Thoracic aorta (tissue), 2 donors: ENCODE results near the gene ZNF571. TPM values are rescaled to one million over a fixed set of nuclear protein-coding genes. Genes with fewer than 3 reads are reported as not detected.

Experiments used
- ATAC-seq: fragments of 150-250 bp; one replicate; pipeline ENCODE4 v1.8.0; 2017; ENCODE audit warnings: low read depth; ENCODE audit not compliant: insufficient number of reproducible peaks, low FRiP score
- DNase-seq: peaks from one replicate; pipeline ENCODE4 v3.0.0-alpha.2; 2020; ENCODE audit warnings: low spot score
- H3K27ac ChIP-seq, 2 donors: fragments of 200-600 bp; sonication (generic); 1 replicate in 1 of 2; 2 replicates in 1 of 2; pipeline ENCODE4 v1.5.1; 2016; ENCODE audit warnings: mild to moderate bottlenecking in 2 of 2, moderate library complexity in 2 of 2
- H3K27me3 ChIP-seq: fragments of 200-600 bp; sonication (generic); replicated peaks from 2 replicates; pipeline ENCODE4 v1.6.0; 2016; ENCODE audit warnings: mild to moderate bottlenecking; ENCODE audit not compliant: insufficient read depth
- H3K36me3 ChIP-seq: fragments of 200-600 bp; sonication (generic); one replicate; pipeline ENCODE4 v1.5.1; 2016
- H3K4me1 ChIP-seq, 2 donors: fragments of 200-600 bp; sonication (generic); 1 replicate in 1 of 2; 2 replicates in 1 of 2; pipeline versions ENCODE4 v1.5.1 to v1.6.0; 2016; ENCODE audit warnings: low read depth in 2 of 2, mild to moderate bottlenecking in 1 of 2; ENCODE audit not compliant: control insufficient read depth in 1 of 2
- H3K4me3 ChIP-seq: fragments of 200-600 bp; sonication (generic); 2 replicates; pipeline ENCODE4 v1.5.1; 2016; ENCODE audit warnings: mild to moderate bottlenecking
- H3K9me3 ChIP-seq: fragments of 200-600 bp; sonication (generic); 2 replicates; pipeline ENCODE4 v1.5.1; 2016
- CTCF ChIP-seq: fragments of 200-600 bp; sonication (generic); IDR thresholded peaks from one replicate; pipeline ENCODE4 v1.5.1; 2019; ENCODE audit warnings: antibody characterized with exemption
- total RNA-seq, 2 donors: library from RNA; depleted of rRNA; stranded (reverse); fragments of >200 nt; gene quantifications; one replicate each; pipeline versions ENCODE4 v1.1.0 to v1.2.3, GENCODE V29; 2016

The ZNF571 gene
- total RNA-seq, 2 donors from 2014 or later = 3.0 to 7.0 TPM

- Histone ChIP-seq H3K4me3 (no peak overlapping the region), H3K27me3 (no peaks in the 10 kb centered on the region), H3K4me1 (no peaks in the 10 kb centered on the region), H3K9me3 (no peaks in the 10 kb centered on the region), H3K36me3 (peaks cover 41% of the 10 kb centered on the region), H3K27ac (no peak overlapping the region)
- DNase-seq (no peak), ATAC-seq (no peak)
- TF ChIP-seq CTCF = no peak
These were observed 22.4 kb downstream of the ZNF571 start for GRCh38 chr19:37572203-37572602.

GRCh38 chr19:37565370-37565669 is 29.3 kb downstream of the ZNF571 start:
- Histone ChIP-seq H3K4me3 (no peak overlapping the region), H3K4me1 (no peaks in the 10 kb centered on the region), H3K36me3 (peaks cover 55% of the 10 kb centered on the region), H3K27me3 (no peaks in the 10 kb centered on the region), H3K27ac (no peak overlapping the region), H3K9me3 (no peaks in the 10 kb centered on the region)
- TF ChIP-seq CTCF = no peak
- DNase-seq (no peak), ATAC-seq (no peak)

GRCh38 chr19:37564624-37565369 is 29.8 kb downstream of the ZNF571 start:
- no peaks in the 10 kb centered on the region for H3K9me3 ChIP-seq
- no peak overlapping the region for H3K27ac ChIP-seq
- peaks cover 52% of the 10 kb centered on the region for H3K36me3 ChIP-seq
- no peaks in the 10 kb centered on the region for H3K4me1 ChIP-seq
- no peaks in the 10 kb centered on the region for H3K27me3 ChIP-seq
- DNase-seq = no peak
- TF ChIP-seq CTCF = no peak
- ATAC-seq = no peak
- H3K4me3 ChIP-seq = peak overlapping the region; percentile 19

- no peak for TF ChIP-seq CTCF
- no peaks in the 10 kb centered on the region for H3K9me3 ChIP-seq
- H3K36me3 ChIP-seq = peaks cover 56% of the 10 kb centered on the region
- no peak overlapping the region for H3K27ac ChIP-seq
- no peaks in the 10 kb centered on the region for H3K4me1 ChIP-seq
- H3K4me3 ChIP-seq = no peak overlapping the region
- ATAC-seq (no peak), DNase-seq (no peak)
- H3K27me3 ChIP-seq = no peaks in the 10 kb centered on the region
These were observed 31.1 kb downstream of the ZNF571 start for GRCh38 chr19:37563518-37563917.

- Histone ChIP-seq H3K27me3 (no peaks in the 10 kb centered on the region), H3K9me3 (peaks cover 60% of the 10 kb centered on the region), H3K4me1 (no peaks in the 10 kb centered on the region), H3K27ac (no peak overlapping the region), H3K4me3 (peak overlapping the region; percentile 49), H3K36me3 (no peaks in the 10 kb centered on the region)
- ATAC-seq (no peak), DNase-seq (no peak)
- no peak for TF ChIP-seq CTCF
These were observed 43.2 kb downstream of the ZNF571 start for GRCh38 chr19:37551129-37551993.
